AG08395 (cell line): ENCODE measurements around the gene OTOL1.
"Not testable (repeated sequence)": the region's sequence is repeated elsewhere in the genome, so short reads cannot be mapped to it uniquely, and the experiment has no call there.

ENCODE experiments used
- DNase-seq: peaks from one replicate; pipeline ENCODE4 v3.0.0; 2012; ENCODE audit warnings: mixed read lengths, low spot score

OTOL1 gene

GRCh38 chr3:161496508-161496907 is at the start of gene OTOL1:
Gene OTOL1 (plus strand): TSS chr3:161496808. CDS start chr3:161496808, 0 bp downstream.
- DNase-seq: no peak

- no peak for DNase-seq
Observed at GRCh38 chr3:161449785-161450184, 46.8 kb upstream of the OTOL1 start.

GRCh38 chr3:161452179-161452578 is 44.4 kb upstream of the OTOL1 start:
- DNase-seq: no peak

GRCh38 chr3:161454615-161455014 is 42.0 kb upstream of the OTOL1 start:
- no peak for DNase-seq

GRCh38 chr3:161455962-161456361 is 40.6 kb upstream of the OTOL1 start:
- DNase-seq: no peak

GRCh38 chr3:161462138-161462537 is 34.5 kb upstream of the OTOL1 start:
- no peak for DNase-seq

- no peak for DNase-seq
Observed at GRCh38 chr3:161471211-161471610, 25.4 kb upstream of the OTOL1 start.

- no peak for DNase-seq
Observed at GRCh38 chr3:161474139-161474538, 22.5 kb upstream of the OTOL1 start.

- no peak for DNase-seq
Observed at GRCh38 chr3:161474741-161475140, 21.9 kb upstream of the OTOL1 start.

- DNase-seq: no peak
Observed at GRCh38 chr3:161475206-161475605, 21.4 kb upstream of the OTOL1 start.

- DNase-seq: no peak
Observed at GRCh38 chr3:161475905-161476304, 20.7 kb upstream of the OTOL1 start.

- no peak for DNase-seq
Observed at GRCh38 chr3:161484226-161484625, 12.4 kb upstream of the OTOL1 start.

- not testable (repeated sequence) for DNase-seq
Observed at GRCh38 chr3:161488284-161488683, 8.3 kb upstream of the OTOL1 start.

GRCh38 chr3:161489395-161489794 is 7.2 kb upstream of the OTOL1 start:
- DNase-seq: no peak

GRCh38 chr3:161490845-161491244 is 5.8 kb upstream of the OTOL1 start:
- not testable (repeated sequence) for DNase-seq

- no peak for DNase-seq
Observed at GRCh38 chr3:161498259-161498921, 1.8 kb downstream of the OTOL1 start.

GRCh38 chr3:161500068-161500796 is 3.6 kb downstream of the OTOL1 start:
- no peak for DNase-seq

GRCh38 chr3:161503271-161503670 is 6.7 kb downstream of the OTOL1 start:
- no peak for DNase-seq

GRCh38 chr3:161508852-161509477 is 12.4 kb downstream of the OTOL1 start:
- peak; percentile 8 for DNase-seq

GRCh38 chr3:161510510-161511260 is 14.1 kb downstream of the OTOL1 start:
- DNase-seq: no peak

- no peak for DNase-seq
Observed at GRCh38 chr3:161523916-161524315, 27.3 kb downstream of the OTOL1 start.

- no peak for DNase-seq
Observed at GRCh38 chr3:161531930-161532329, 35.3 kb downstream of the OTOL1 start.
